ENCODE results near the gene XIRP2.

Gene XIRP2

GRCh38 chr2:167198576-167198975 is 310.3 kb downstream of the XIRP2 start:
- no peak overlapping the region for H3K18ac ChIP-seq (ENCODE audit: low read length)
- H3K36me3 ChIP-seq (replicated peaks in 1 of 2; ENCODE audit: control insufficient read depth in 2 of 2, insufficient read depth in 2 of 2, low read length in 2 of 2), result no peaks in the 10 kb centered on the region
- no peak overlapping the region for H3K23ac ChIP-seq (ENCODE audit: low read depth, low read length, poor library complexity)
- H3K27ac ChIP-seq (replicated peaks; ENCODE audit: low read length), result no peak overlapping the region
- peak overlapping the region; percentile 6 for H2AFZ ChIP-seq (ENCODE audit: low read length)
- no peak overlapping the region for H2BK120ac ChIP-seq (ENCODE audit: low read depth, low read length)
- no peak overlapping the region for H2BK12ac ChIP-seq (ENCODE audit: low read length)
- H2AK5ac ChIP-seq (ENCODE audit: low read depth, low read length), result no peak overlapping the region
- no peak overlapping the region for H3K4me2 ChIP-seq (ENCODE audit: insufficient read depth, low read length, poor library complexity, severe bottlenecking)
- H3K14ac ChIP-seq (ENCODE audit: low read length), result no peak overlapping the region
- no peak overlapping the region for H4K91ac ChIP-seq (ENCODE audit: low read depth, low read length, poor library complexity)
- DNase-seq (ENCODE audit: low spot score), result no peak
- no peak overlapping the region for H2BK15ac ChIP-seq (ENCODE audit: low read length)
- no peak overlapping the region for H3K4me3 ChIP-seq (ENCODE audit: low read length in 2 of 2)
- H3K27me3 ChIP-seq (ENCODE audit: control insufficient read depth in 3 of 3, insufficient read depth in 3 of 3, low read depth in 1 of 3, low read length in 3 of 3), result no peaks in the 10 kb centered on the region
- no peaks in the 10 kb centered on the region for H3K9me3 ChIP-seq (replicated peaks in 1 of 2; ENCODE audit: control insufficient read depth in 2 of 2, insufficient read depth in 1 of 2, low read depth in 1 of 2, low read length in 2 of 2)
- no CpG with 5 or more reads among the region's 2 CpGs for WGBS, 2 donors (ENCODE audit: extremely low coverage in 2 of 2, insufficient read length in 2 of 2, insufficient replicate concordance in 1 of 2)
- no peak overlapping the region for H3K9ac ChIP-seq (ENCODE audit: low read depth, low read length, poor library complexity)
- no peaks in the 10 kb centered on the region for H3K79me1 ChIP-seq (ENCODE audit: low read depth, low read length)
- H3K4me1 ChIP-seq (ENCODE audit: control insufficient read depth in 2 of 2, insufficient read depth in 1 of 2, low read depth in 1 of 2, low read length in 2 of 2), result peaks cover 0 to 4% of the 10 kb centered on the region in 2 donors
- no peak overlapping the region for H2BK5ac ChIP-seq (ENCODE audit: low read length)
- H4K8ac ChIP-seq (ENCODE audit: low read depth, low read length), result no peak overlapping the region
- H3K4ac ChIP-seq (ENCODE audit: low read length), result no peak overlapping the region

- Histone ChIP-seq H4K91ac (ENCODE audit: low read depth, low read length, poor library complexity) (no peak overlapping the region), H3K27ac (replicated peaks; ENCODE audit: low read length) (no peak overlapping the region), H3K36me3 (replicated peaks in 1 of 2; ENCODE audit: control insufficient read depth in 2 of 2, insufficient read depth in 2 of 2, low read length in 2 of 2) (no peaks in the 10 kb centered on the region), H3K4ac (ENCODE audit: low read length) (no peak overlapping the region), H3K79me1 (ENCODE audit: low read depth, low read length) (no peaks in the 10 kb centered on the region), H2AFZ (ENCODE audit: low read length) (no peak overlapping the region), H3K23ac (ENCODE audit: low read depth, low read length, poor library complexity) (no peak overlapping the region), H3K4me1 (ENCODE audit: control insufficient read depth in 2 of 2, insufficient read depth in 1 of 2, low read depth in 1 of 2, low read length in 2 of 2) (peaks cover 0 to 4% of the 10 kb centered on the region in 2 donors), H3K4me3 (ENCODE audit: low read length in 2 of 2) (no peak overlapping the region), H2BK120ac (ENCODE audit: low read depth, low read length) (no peak overlapping the region), H2BK5ac (ENCODE audit: low read length) (no peak overlapping the region), H2AK5ac (ENCODE audit: low read depth, low read length) (no peak overlapping the region), H3K4me2 (ENCODE audit: insufficient read depth, low read length, poor library complexity, severe bottlenecking) (no peak overlapping the region), H3K14ac (ENCODE audit: low read length) (no peak overlapping the region), H3K9ac (ENCODE audit: low read depth, low read length, poor library complexity) (no peak overlapping the region), H2BK12ac (ENCODE audit: low read length) (no peak overlapping the region), H2BK15ac (ENCODE audit: low read length) (no peak overlapping the region), H3K9me3 (replicated peaks in 1 of 2; ENCODE audit: control insufficient read depth in 2 of 2, insufficient read depth in 1 of 2, low read depth in 1 of 2, low read length in 2 of 2) (no peaks in the 10 kb centered on the region), H3K18ac (ENCODE audit: low read length) (no peak overlapping the region), H4K8ac (ENCODE audit: low read depth, low read length) (no peak overlapping the region), H3K27me3 (ENCODE audit: control insufficient read depth in 3 of 3, insufficient read depth in 3 of 3, low read depth in 1 of 3, low read length in 3 of 3) (no peaks in the 10 kb centered on the region)
- DNase-seq (ENCODE audit: low spot score), result no peak
- WGBS, 2 donors (ENCODE audit: extremely low coverage in 2 of 2, insufficient read length in 2 of 2, insufficient replicate concordance in 1 of 2), result no CpG with 5 or more reads among the region's 5 CpGs
These were observed 311.7 kb downstream of the XIRP2 start for GRCh38 chr2:167200019-167200418.

GRCh38 chr2:167209784-167210183 is 321.5 kb downstream of the XIRP2 start:
- Histone ChIP-seq H2BK5ac (ENCODE audit: low read length) (no peak overlapping the region), H3K36me3 (replicated peaks in 1 of 2; ENCODE audit: control insufficient read depth in 2 of 2, insufficient read depth in 2 of 2, low read length in 2 of 2) (no peaks in the 10 kb centered on the region), H3K23ac (ENCODE audit: low read depth, low read length, poor library complexity) (no peak overlapping the region), H3K14ac (ENCODE audit: low read length) (no peak overlapping the region), H3K9me3 (replicated peaks in 1 of 2; ENCODE audit: control insufficient read depth in 2 of 2, insufficient read depth in 1 of 2, low read depth in 1 of 2, low read length in 2 of 2) (no peaks in the 10 kb centered on the region), H3K18ac (ENCODE audit: low read length) (no peak overlapping the region), H4K8ac (ENCODE audit: low read depth, low read length) (no peak overlapping the region), H2AK5ac (ENCODE audit: low read depth, low read length) (no peak overlapping the region), H3K4me1 (ENCODE audit: control insufficient read depth in 2 of 2, insufficient read depth in 1 of 2, low read depth in 1 of 2, low read length in 2 of 2) (no peaks in the 10 kb centered on the region), H3K9ac (ENCODE audit: low read depth, low read length, poor library complexity) (no peak overlapping the region), H3K27ac (replicated peaks; ENCODE audit: low read length) (no peak overlapping the region), H2BK12ac (ENCODE audit: low read length) (no peak overlapping the region), H3K4me3 (ENCODE audit: low read length in 2 of 2) (no peak overlapping the region), H3K4me2 (ENCODE audit: insufficient read depth, low read length, poor library complexity, severe bottlenecking) (no peak overlapping the region), H3K4ac (ENCODE audit: low read length) (no peak overlapping the region), H2AFZ (ENCODE audit: low read length) (no peak overlapping the region), H2BK120ac (ENCODE audit: low read depth, low read length) (no peak overlapping the region), H2BK15ac (ENCODE audit: low read length) (no peak overlapping the region), H3K27me3 (ENCODE audit: control insufficient read depth in 3 of 3, insufficient read depth in 3 of 3, low read depth in 1 of 3, low read length in 3 of 3) (no peaks in the 10 kb centered on the region), H3K79me1 (ENCODE audit: low read depth, low read length) (no peaks in the 10 kb centered on the region), H4K91ac (ENCODE audit: low read depth, low read length, poor library complexity) (no peak overlapping the region)
- no CpG with 5 or more reads among the region's 3 CpGs for WGBS, 2 donors (ENCODE audit: extremely low coverage in 2 of 2, insufficient read length in 2 of 2, insufficient replicate concordance in 1 of 2)
- no peak for DNase-seq (ENCODE audit: low spot score)

GRCh38 chr2:167212014-167212648 is 323.9 kb downstream of the XIRP2 start:
- Histone ChIP-seq H3K4me3 (ENCODE audit: low read length in 2 of 2) (no peak overlapping the region), H3K23ac (ENCODE audit: low read depth, low read length, poor library complexity) (no peak overlapping the region), H3K4me1 (ENCODE audit: control insufficient read depth in 2 of 2, insufficient read depth in 1 of 2, low read depth in 1 of 2, low read length in 2 of 2) (no peaks in the 10 kb centered on the region), H3K27me3 (ENCODE audit: control insufficient read depth in 3 of 3, insufficient read depth in 3 of 3, low read depth in 1 of 3, low read length in 3 of 3) (no peaks in the 10 kb centered on the region), H3K9ac (ENCODE audit: low read depth, low read length, poor library complexity) (no peak overlapping the region), H4K91ac (ENCODE audit: low read depth, low read length, poor library complexity) (no peak overlapping the region), H3K79me1 (ENCODE audit: low read depth, low read length) (no peaks in the 10 kb centered on the region), H2BK120ac (ENCODE audit: low read depth, low read length) (no peak overlapping the region), H3K4ac (ENCODE audit: low read length) (no peak overlapping the region), H3K4me2 (ENCODE audit: insufficient read depth, low read length, poor library complexity, severe bottlenecking) (no peak overlapping the region), H2BK15ac (ENCODE audit: low read length) (no peak overlapping the region), H2AFZ (ENCODE audit: low read length) (no peak overlapping the region), H3K36me3 (replicated peaks in 1 of 2; ENCODE audit: control insufficient read depth in 2 of 2, insufficient read depth in 2 of 2, low read length in 2 of 2) (no peaks in the 10 kb centered on the region), H3K14ac (ENCODE audit: low read length) (no peak overlapping the region), H2AK5ac (ENCODE audit: low read depth, low read length) (no peak overlapping the region), H2BK12ac (ENCODE audit: low read length) (no peak overlapping the region), H3K9me3 (replicated peaks in 1 of 2; ENCODE audit: control insufficient read depth in 2 of 2, insufficient read depth in 1 of 2, low read depth in 1 of 2, low read length in 2 of 2) (no peaks in the 10 kb centered on the region), H4K8ac (ENCODE audit: low read depth, low read length) (no peak overlapping the region), H3K18ac (ENCODE audit: low read length) (no peak overlapping the region), H3K27ac (replicated peaks; ENCODE audit: low read length) (no peak overlapping the region), H2BK5ac (ENCODE audit: low read length) (no peak overlapping the region)
- no CpG with 5 or more reads among the region's 3 CpGs for WGBS, 2 donors (ENCODE audit: extremely low coverage in 2 of 2, insufficient read length in 2 of 2, insufficient replicate concordance in 1 of 2)
- DNase-seq (ENCODE audit: low spot score), result peak; percentile 36

Measured in neuronal stem cell (in vitro differentiated cells).